Measurements from ENCODE around the gene TCTN1.

DNA sequence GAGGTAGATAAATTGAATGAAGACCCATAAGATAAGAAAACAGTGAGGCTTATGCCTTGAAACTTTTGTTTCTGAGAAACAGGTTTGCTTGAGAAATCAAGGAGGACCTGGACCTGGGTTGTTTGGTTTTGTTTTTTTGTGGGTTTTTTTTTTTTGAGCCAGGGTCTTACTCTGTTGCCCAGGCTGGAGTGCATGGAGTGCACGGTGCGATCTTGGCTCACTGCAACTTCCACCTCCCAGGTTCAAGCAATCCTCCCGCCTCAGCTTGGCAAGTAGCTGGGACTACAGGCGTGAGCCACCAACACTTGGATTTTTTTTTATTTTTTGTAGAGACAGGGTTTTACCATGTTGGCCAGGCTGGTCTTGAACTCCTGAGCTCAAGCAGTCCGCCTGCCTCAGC is 21.9 kb upstream of the TCTN1 start:
- TF ChIP-seq, protein P1, sequence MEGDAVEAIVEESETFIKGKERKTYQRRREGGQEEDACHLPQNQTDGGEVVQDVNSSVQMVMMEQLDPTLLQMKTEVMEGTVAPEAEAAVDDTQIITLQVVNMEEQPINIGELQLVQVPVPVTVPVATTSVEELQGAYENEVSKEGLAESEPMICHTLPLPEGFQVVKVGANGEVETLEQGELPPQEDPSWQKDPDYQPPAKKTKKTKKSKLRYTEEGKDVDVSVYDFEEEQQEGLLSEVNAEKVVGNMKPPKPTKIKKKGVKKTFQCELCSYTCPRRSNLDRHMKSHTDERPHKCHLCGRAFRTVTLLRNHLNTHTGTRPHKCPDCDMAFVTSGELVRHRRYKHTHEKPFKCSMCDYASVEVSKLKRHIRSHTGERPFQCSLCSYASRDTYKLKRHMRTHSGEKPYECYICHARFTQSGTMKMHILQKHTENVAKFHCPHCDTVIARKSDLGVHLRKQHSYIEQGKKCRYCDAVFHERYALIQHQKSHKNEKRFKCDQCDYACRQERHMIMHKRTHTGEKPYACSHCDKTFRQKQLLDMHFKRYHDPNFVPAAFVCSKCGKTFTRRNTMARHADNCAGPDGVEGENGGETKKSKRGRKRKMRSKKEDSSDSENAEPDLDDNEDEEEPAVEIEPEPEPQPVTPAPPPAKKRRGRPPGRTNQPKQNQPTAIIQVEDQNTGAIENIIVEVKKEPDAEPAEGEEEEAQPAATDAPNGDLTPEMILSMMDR (IDR thresholded peaks at IDR 0.05), result no peak
- no peak for TF ChIP-seq POLR2A (IDR thresholded peaks at IDR 0.05)

All from vagina (tissue), 2 donors.